Calu3 (cell line): ENCODE results near the gene TSHZ1. TPM values are rescaled to one million over a fixed set of nuclear protein-coding genes. Genes with fewer than 3 reads are reported as not detected.

ENCODE experiments used
- BruUV-seq: library from RNA; stranded (reverse); fragments of 400-500 nt; replicated peaks from 2 replicates; lab custom pipeline; 2021; lab: Mats Ljungman, UMichigan
- CTCF ChIA-PET: fragments of 300-600 bp; sonication (Branson Sonifier 250); formaldehyde crosslinking; loops from one replicate; lab custom pipeline; 2022; ENCODE audit warnings: antibody characterized with exemption; lab: Charles Lee
- DNase-seq: peaks from one replicate; pipeline ENCODE4 v3.0.0; 2022
- H3K27ac Mint-ChIP-seq: one replicate; pipeline ENCODE4 v1.8.0; 2022; ENCODE audit warnings: mixed read lengths; ENCODE audit not compliant: unreplicated experiment
- H3K27me3 Mint-ChIP-seq: one replicate; pipeline ENCODE4 v1.8.0; 2022; ENCODE audit warnings: mixed read lengths; ENCODE audit not compliant: unreplicated experiment
- H3K36me3 Mint-ChIP-seq: one replicate; pipeline ENCODE4 v1.8.0; 2022; ENCODE audit warnings: mild to moderate bottlenecking, moderate library complexity, mixed read lengths; ENCODE audit not compliant: insufficient read depth, unreplicated experiment
- H3K4me1 Mint-ChIP-seq: one replicate; pipeline ENCODE4 v1.8.0; 2022; ENCODE audit warnings: mild to moderate bottlenecking, low read depth, mixed read lengths; ENCODE audit not compliant: unreplicated experiment
- H3K4me3 Mint-ChIP-seq: one replicate; pipeline ENCODE4 v1.8.0; 2022; ENCODE audit warnings: mild to moderate bottlenecking, low read depth, moderate library complexity, mixed read lengths; ENCODE audit not compliant: unreplicated experiment
- H3K9me3 Mint-ChIP-seq: one replicate; pipeline ENCODE4 v1.8.0; 2022; ENCODE audit warnings: low read depth, mixed read lengths; ENCODE audit not compliant: unreplicated experiment
- CTCF ChIP-seq: fragments of 200-600 bp; IDR thresholded peaks from one replicate; pipeline ENCODE4 v1.8.0; 2022; ENCODE audit warnings: antibody characterized with exemption; ENCODE audit not compliant: unreplicated experiment
- intact Hi-C: fragments of 100-400 bp; cut with micrococcal nuclease; formaldehyde crosslinking; loops from one replicate; pipeline ENCODE4 v1.10.0; 2022; ENCODE audit not compliant: unreplicated experiment
- total RNA-seq: library from RNA; stranded (reverse); gene quantifications from 2 replicates; pipeline ENCODE4 v1.2.3, GENCODE V29; 2022

Gene TSHZ1
- total RNA-seq, 1 experiment from 2014 or later = 10.8 TPM

GRCh38 chr18:75222407-75222806 lies 11.8 kb downstream of the TSHZ1 start:
- no peak for DNase-seq
- CTCF ChIA-PET = no interaction called here
- H3K36me3 Mint-ChIP-seq = no peaks in the 10 kb centered on the region
- H3K27me3 Mint-ChIP-seq = no peaks in the 10 kb centered on the region
- no peak overlapping the region for H3K4me3 Mint-ChIP-seq
- no peak overlapping the region for H3K27ac Mint-ChIP-seq
- H3K9me3 Mint-ChIP-seq = no peaks in the 10 kb centered on the region
- no TSS peak for BruUV-seq
- TF ChIP-seq CTCF = no peak
- H3K4me1 Mint-ChIP-seq = peaks cover 25% of the 10 kb centered on the region
- intact Hi-C loops = no loop called here

- no peak for TF ChIP-seq CTCF
- H3K36me3 Mint-ChIP-seq = no peaks in the 10 kb centered on the region
- intact Hi-C loops = no loop called here
- H3K9me3 Mint-ChIP-seq = no peaks in the 10 kb centered on the region
- H3K4me1 Mint-ChIP-seq = peaks cover 16% of the 10 kb centered on the region
- no peak overlapping the region for H3K4me3 Mint-ChIP-seq
- no TSS peak for BruUV-seq
- CTCF ChIA-PET = interaction anchor here (0.7 to 0.8 kb wide), 2 partner anchors 151 to 1040 kb away, joined by 8 to 9 read pairs; no protein-coding TSS in a partner anchor
- no peak for DNase-seq
- no peak overlapping the region for H3K27ac Mint-ChIP-seq
- H3K27me3 Mint-ChIP-seq = no peaks in the 10 kb centered on the region
These were observed 13.2 kb downstream of the TSHZ1 start for GRCh38 chr18:75223687-75224347.

- intact Hi-C loops = loop anchor here (1.0 kb wide), 1 partner anchor 12 kb away; no protein-coding TSS in a partner anchor
- CTCF ChIA-PET = no interaction called here
- H3K9me3 Mint-ChIP-seq = no peaks in the 10 kb centered on the region
- H3K36me3 Mint-ChIP-seq = no peaks in the 10 kb centered on the region
- H3K27me3 Mint-ChIP-seq = no peaks in the 10 kb centered on the region
- no TSS peak for BruUV-seq
- DNase-seq = no peak
- H3K27ac Mint-ChIP-seq = no peak overlapping the region
- no peak for TF ChIP-seq CTCF
- peak overlapping the region; percentile 24 for H3K4me3 Mint-ChIP-seq
- peaks cover 16% of the 10 kb centered on the region for H3K4me1 Mint-ChIP-seq
These were observed 15.8 kb downstream of the TSHZ1 start for GRCh38 chr18:75226286-75226955.

GRCh38 chr18:75226956-75227316 lies 16.3 kb downstream of the TSHZ1 start:
- Mint-ChIP-seq H3K36me3 (no peaks in the 10 kb centered on the region), H3K4me1 (peaks cover 16% of the 10 kb centered on the region), H3K9me3 (no peaks in the 10 kb centered on the region), H3K27ac (no peak overlapping the region), H3K4me3 (peak overlapping the region; percentile 24), H3K27me3 (no peaks in the 10 kb centered on the region)
- BruUV-seq = no TSS peak
- no peak for DNase-seq
- no peak for TF ChIP-seq CTCF
- intact Hi-C loops = loop anchor here (1.0 kb wide), 1 partner anchor 13 kb away; no protein-coding TSS in a partner anchor
- CTCF ChIA-PET = no interaction called here
